Liver (tissue), 9 donors: ENCODE data around the gene RARA. TPM values are rescaled to one million over a fixed set of nuclear protein-coding genes. Genes with fewer than 3 reads are reported as not detected.

Source experiments
- DNase-seq: peaks from one replicate; pipeline ENCODE4 v3.0.0-alpha.2; 2017; ENCODE audit warnings: low spot score
- H3K27ac ChIP-seq, 2 donors: one replicate each; pipeline ENCODE4 v1.7.0; 2013; ENCODE audit warnings: inconsistent platforms in 2 of 2, low read length in 2 of 2, control low read depth in 1 of 2, low read depth in 1 of 2, mild to moderate bottlenecking in 1 of 2
- H3K27me3 ChIP-seq, 4 donors: one replicate each; pipeline versions ENCODE4 v1.6.1 to v1.7.0; 2013; ENCODE audit warnings: low read length in 3 of 4, inconsistent platforms in 1 of 4, mild to moderate bottlenecking in 1 of 4, moderate library complexity in 1 of 4; ENCODE audit not compliant: control insufficient read depth in 4 of 4, insufficient read depth in 4 of 4
- H3K36me3 ChIP-seq, 4 donors: one replicate each; pipeline versions ENCODE4 v1.6.1 to v1.7.0; 2013; ENCODE audit warnings: low read length in 3 of 4, mild to moderate bottlenecking in 3 of 4, low read depth in 1 of 4, moderate library complexity in 1 of 4; ENCODE audit not compliant: control insufficient read depth in 4 of 4, insufficient read depth in 3 of 4
- H3K4me1 ChIP-seq, 4 donors: one replicate each; pipeline versions ENCODE4 v1.6.1 to v1.7.0; 2013; ENCODE audit warnings: low read length in 3 of 4, mild to moderate bottlenecking in 3 of 4, moderate library complexity in 1 of 4; ENCODE audit not compliant: control insufficient read depth in 4 of 4, insufficient read depth in 4 of 4
- H3K4me3 ChIP-seq, 3 donors: one replicate each; pipeline versions ENCODE4 v1.6.1 to v1.7.0; 2013; ENCODE audit warnings: low read length in 3 of 3, control low read depth in 1 of 3, low read depth in 1 of 3, mild to moderate bottlenecking in 1 of 3
- H3K9ac ChIP-seq, 2 donors: one replicate each; pipeline ENCODE4 v1.7.0; 2013; ENCODE audit warnings: low read length in 2 of 2, mild to moderate bottlenecking in 2 of 2, moderate library complexity in 2 of 2, control low read depth in 1 of 2, low read depth in 1 of 2
- H3K9me3 ChIP-seq, 4 donors: one replicate each; pipeline versions ENCODE4 v1.6.1 to v1.7.0; 2013; ENCODE audit warnings: low read length in 3 of 4; ENCODE audit not compliant: control insufficient read depth in 4 of 4
- CTCF ChIP-seq: fragments of 150-350 bp; IDR thresholded peaks from 2 replicates; pipeline ENCODE4 v1.5.1; 2017; ENCODE audit warnings: improper control_type of control experiment, low read depth, low read length; ENCODE audit not compliant: missing input control
- FOXA2 ChIP-seq: IDR thresholded peaks from 2 replicates; pipeline ENCODE4 v1.6.1; 2016; ENCODE audit warnings: antibody characterized with exemption
- GABPA ChIP-seq, 2 donors: IDR thresholded peaks in 1 of 2; conservative IDR thresholded peaks in 1 of 2; 2 replicates each; pipeline ENCODE4 v1.6.1; 2016; ENCODE audit warnings: antibody characterized with exemption in 2 of 2, mild to moderate bottlenecking in 1 of 2, moderate library complexity in 1 of 2
- HNF4A ChIP-seq, 2 donors: conservative IDR thresholded peaks; 2 replicates each; pipeline ENCODE4 v1.6.1; 2016; ENCODE audit warnings: antibody characterized with exemption in 2 of 2, mild to moderate bottlenecking in 2 of 2
- JUND ChIP-seq, 2 donors: IDR thresholded peaks; 2 replicates each; pipeline ENCODE4 v1.6.1; 2016; ENCODE audit warnings: antibody characterized with exemption in 2 of 2
- NR2F2 ChIP-seq: IDR thresholded peaks from 2 replicates; pipeline ENCODE4 v1.6.1; 2016; ENCODE audit warnings: antibody characterized with exemption
- RAD21 ChIP-seq, 2 donors: IDR thresholded peaks; 2 replicates each; pipeline ENCODE4 v1.6.1; 2016; ENCODE audit warnings: antibody characterized with exemption in 2 of 2, mild to moderate bottlenecking in 2 of 2
- RXRA ChIP-seq, 2 donors: IDR thresholded peaks; 2 replicates each; pipeline ENCODE4 v1.6.1; 2017 to 2018; ENCODE audit warnings: antibody characterized with exemption in 2 of 2, mild to moderate bottlenecking in 1 of 2
- TAF1 ChIP-seq: conservative IDR thresholded peaks from 2 replicates; pipeline ENCODE4 v1.6.1; 2016; ENCODE audit warnings: antibody characterized with exemption, mild to moderate bottlenecking
- WGBS: extraction: QIAGEN DNeasy Blood & Tissue Kit; methylation state at CpG from one replicate; pipeline ENCODE4 v1.1.7; 2013; 5-methylcytosine and 5-hydroxymethylcytosine counted together
- polyA plus RNA-seq, 2 donors: library from polyadenylated mRNA; stranded (reverse) in 1 of 2; unstranded in 1 of 2; fragments of 200-250 nt in 1 of 2; fragments of >200 nt in 1 of 2; fragmentation: Nextera tagmentation in 1 of 2; extraction: Ambion mirVana in 1 of 2; gene quantifications; one replicate each; pipeline versions ENCODE4 v1.2.1 to v1.2.3, GENCODE V29; 2013 to 2015
- total RNA-seq, 2 donors: library from RNA; depleted of rRNA; stranded (reverse); fragments of >200 nt; gene quantifications; one replicate each; pipeline ENCODE4 v1.2.3, GENCODE V29; 2014
- TF ChIP-seq, protein P1 (sequence below): IDR thresholded peaks from 2 replicates; pipeline ENCODE4 v1.6.1; 2016; ENCODE audit warnings: antibody characterized with exemption
- TF ChIP-seq, protein P2 (sequence below): IDR thresholded peaks from 2 replicates; pipeline ENCODE4 v1.6.1; 2016; ENCODE audit warnings: antibody characterized with exemption, mild to moderate bottlenecking
- TF ChIP-seq, protein P3 (sequence below): IDR thresholded peaks from 2 replicates; pipeline ENCODE4 v1.6.1; 2016; ENCODE audit warnings: antibody characterized with exemption
- TF ChIP-seq, protein P4 (sequence below): IDR thresholded peaks from 2 replicates; pipeline ENCODE4 v1.6.1; 2016; ENCODE audit warnings: antibody characterized with exemption
- donor health status: healthy.
- donor health status: healthy.
- donor health status: healthy.
- donor health status: healthy.
- donor health status: healthy.

RARA gene
- total and polyA plus RNA-seq, 4 donors: 6.6 to 26.2 (median 10.8) TPM

DNA sequence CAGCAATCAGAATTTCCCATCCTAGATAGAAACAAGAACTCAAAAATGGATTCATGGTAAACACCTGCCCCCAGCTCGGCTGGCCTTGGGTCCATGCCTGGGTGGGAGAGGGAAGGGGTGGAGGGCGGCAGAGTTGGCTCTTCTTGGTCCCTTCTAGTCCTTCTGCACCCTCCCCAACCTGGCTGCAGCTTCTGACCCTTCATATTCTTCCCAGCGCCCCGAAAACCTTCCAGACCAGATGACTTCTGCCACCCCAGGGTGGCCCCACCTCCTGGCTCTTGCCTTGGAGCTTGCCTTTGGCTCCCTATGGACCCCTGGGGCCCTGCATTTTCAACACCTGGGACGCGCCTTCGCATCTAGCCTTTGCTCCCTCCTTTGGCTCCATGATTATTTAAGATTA, 60.9 kb downstream of the RARA start:
- H3K36me3 ChIP-seq: no peaks in the 10 kb centered on the region
- H3K27ac ChIP-seq: no peak overlapping the region
- no peak overlapping the region for H3K9ac ChIP-seq
- WGBS: 91% methylated on average over 7 of the region's 7 CpGs
- H3K9me3 ChIP-seq: no peaks in the 10 kb centered on the region
- DNase-seq: no peak
- H3K4me1 ChIP-seq: no peaks in the 10 kb centered on the region
- H3K27me3 ChIP-seq: no peaks in the 10 kb centered on the region
- H3K4me3 ChIP-seq: no peak overlapping the region
- TF ChIP-seq, protein P1, sequence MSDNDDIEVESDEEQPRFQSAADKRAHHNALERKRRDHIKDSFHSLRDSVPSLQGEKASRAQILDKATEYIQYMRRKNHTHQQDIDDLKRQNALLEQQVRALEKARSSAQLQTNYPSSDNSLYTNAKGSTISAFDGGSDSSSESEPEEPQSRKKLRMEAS: no peak
- TF ChIP-seq NR2F2: no peak
- no peak for TF ChIP-seq FOXA2
- no peak for TF ChIP-seq RXRA (IDR thresholded peaks at IDR 0.05)
- TF ChIP-seq CTCF: no peak
- TF ChIP-seq, protein P2, sequence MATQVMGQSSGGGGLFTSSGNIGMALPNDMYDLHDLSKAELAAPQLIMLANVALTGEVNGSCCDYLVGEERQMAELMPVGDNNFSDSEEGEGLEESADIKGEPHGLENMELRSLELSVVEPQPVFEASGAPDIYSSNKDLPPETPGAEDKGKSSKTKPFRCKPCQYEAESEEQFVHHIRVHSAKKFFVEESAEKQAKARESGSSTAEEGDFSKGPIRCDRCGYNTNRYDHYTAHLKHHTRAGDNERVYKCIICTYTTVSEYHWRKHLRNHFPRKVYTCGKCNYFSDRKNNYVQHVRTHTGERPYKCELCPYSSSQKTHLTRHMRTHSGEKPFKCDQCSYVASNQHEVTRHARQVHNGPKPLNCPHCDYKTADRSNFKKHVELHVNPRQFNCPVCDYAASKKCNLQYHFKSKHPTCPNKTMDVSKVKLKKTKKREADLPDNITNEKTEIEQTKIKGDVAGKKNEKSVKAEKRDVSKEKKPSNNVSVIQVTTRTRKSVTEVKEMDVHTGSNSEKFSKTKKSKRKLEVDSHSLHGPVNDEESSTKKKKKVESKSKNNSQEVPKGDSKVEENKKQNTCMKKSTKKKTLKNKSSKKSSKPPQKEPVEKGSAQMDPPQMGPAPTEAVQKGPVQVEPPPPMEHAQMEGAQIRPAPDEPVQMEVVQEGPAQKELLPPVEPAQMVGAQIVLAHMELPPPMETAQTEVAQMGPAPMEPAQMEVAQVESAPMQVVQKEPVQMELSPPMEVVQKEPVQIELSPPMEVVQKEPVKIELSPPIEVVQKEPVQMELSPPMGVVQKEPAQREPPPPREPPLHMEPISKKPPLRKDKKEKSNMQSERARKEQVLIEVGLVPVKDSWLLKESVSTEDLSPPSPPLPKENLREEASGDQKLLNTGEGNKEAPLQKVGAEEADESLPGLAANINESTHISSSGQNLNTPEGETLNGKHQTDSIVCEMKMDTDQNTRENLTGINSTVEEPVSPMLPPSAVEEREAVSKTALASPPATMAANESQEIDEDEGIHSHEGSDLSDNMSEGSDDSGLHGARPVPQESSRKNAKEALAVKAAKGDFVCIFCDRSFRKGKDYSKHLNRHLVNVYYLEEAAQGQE: no peak
- TF ChIP-seq RAD21 (IDR thresholded peaks at IDR 0.05): no peak
- no peak for TF ChIP-seq TAF1
- TF ChIP-seq JUND (IDR thresholded peaks at IDR 0.05): no peak
- TF ChIP-seq GABPA (IDR thresholded peaks at IDR 0.05 in 1 of 2, conservative IDR thresholded peaks at IDR 0.05 in 1 of 2): no peak

GRCh38 chr17:40371261-40371929, 62.4 kb downstream of the RARA start:
- Histone ChIP-seq H3K9ac (no peak overlapping the region), H3K4me3 (no peak overlapping the region), H3K27ac (no peak overlapping the region), H3K4me1 (no peaks in the 10 kb centered on the region), H3K27me3 (no peaks in the 10 kb centered on the region), H3K36me3 (no peaks in the 10 kb centered on the region), H3K9me3 (no peaks in the 10 kb centered on the region)
- TF ChIP-seq, protein P2: no peak
- TF ChIP-seq, protein P3, sequence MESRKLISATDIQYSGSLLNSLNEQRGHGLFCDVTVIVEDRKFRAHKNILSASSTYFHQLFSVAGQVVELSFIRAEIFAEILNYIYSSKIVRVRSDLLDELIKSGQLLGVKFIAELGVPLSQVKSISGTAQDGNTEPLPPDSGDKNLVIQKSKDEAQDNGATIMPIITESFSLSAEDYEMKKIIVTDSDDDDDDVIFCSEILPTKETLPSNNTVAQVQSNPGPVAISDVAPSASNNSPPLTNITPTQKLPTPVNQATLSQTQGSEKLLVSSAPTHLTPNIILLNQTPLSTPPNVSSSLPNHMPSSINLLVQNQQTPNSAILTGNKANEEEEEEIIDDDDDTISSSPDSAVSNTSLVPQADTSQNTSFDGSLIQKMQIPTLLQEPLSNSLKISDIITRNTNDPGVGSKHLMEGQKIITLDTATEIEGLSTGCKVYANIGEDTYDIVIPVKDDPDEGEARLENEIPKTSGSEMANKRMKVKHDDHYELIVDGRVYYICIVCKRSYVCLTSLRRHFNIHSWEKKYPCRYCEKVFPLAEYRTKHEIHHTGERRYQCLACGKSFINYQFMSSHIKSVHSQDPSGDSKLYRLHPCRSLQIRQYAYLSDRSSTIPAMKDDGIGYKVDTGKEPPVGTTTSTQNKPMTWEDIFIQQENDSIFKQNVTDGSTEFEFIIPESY: no peak
- TF ChIP-seq CTCF (no peak), RXRA (IDR thresholded peaks at IDR 0.05) (no peak), NR2F2 (no peak), HNF4A (conservative IDR thresholded peaks at IDR 0.05) (no peak), FOXA2 (no peak)
- TF ChIP-seq, protein P4, sequence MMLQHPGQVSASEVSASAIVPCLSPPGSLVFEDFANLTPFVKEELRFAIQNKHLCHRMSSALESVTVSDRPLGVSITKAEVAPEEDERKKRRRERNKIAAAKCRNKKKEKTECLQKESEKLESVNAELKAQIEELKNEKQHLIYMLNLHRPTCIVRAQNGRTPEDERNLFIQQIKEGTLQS: no peak
- TF ChIP-seq, protein P1: no peak
- no peak for DNase-seq
- WGBS: 88% methylated on average over 16 of the region's 16 CpGs
